WTC11 (cell line): ENCODE results near the gene SMC1B.

ENCODE experiments used
- CTCF ChIP-seq: fragments of 200-600 bp; IDR thresholded peaks from 2 replicates; pipeline ENCODE4 v1.8.0; 2022; ENCODE audit warnings: antibody characterized with exemption
- FOXP4 ChIP-seq: sonication (generic); formaldehyde crosslinking; IDR thresholded peaks from 2 replicates; pipeline ENCODE4 v1.8.0; 2022; ENCODE audit warnings: mild to moderate bottlenecking, missing genetic modification reagents
- SMAD4 ChIP-seq: sonication (generic); formaldehyde crosslinking; IDR thresholded peaks from 2 replicates; pipeline ENCODE4 v1.8.0; 2022; ENCODE audit warnings: mild to moderate bottlenecking, missing genetic modification reagents
- SP1 ChIP-seq: sonication (generic); formaldehyde crosslinking; conservative IDR thresholded peaks from 2 replicates; pipeline ENCODE4 v1.8.1; 2022; ENCODE audit warnings: missing genetic modification reagents
- TCF7 ChIP-seq: sonication (generic); formaldehyde crosslinking; IDR thresholded peaks from 2 replicates; pipeline ENCODE4 v1.8.0; 2022; ENCODE audit warnings: mild to moderate bottlenecking, low read depth, missing genetic modification reagents, moderate library complexity
- USF2 ChIP-seq: sonication (generic); formaldehyde crosslinking; IDR thresholded peaks from 2 replicates; pipeline ENCODE4 v1.8.1; 2023; ENCODE audit warnings: mild to moderate bottlenecking, missing genetic modification reagents, moderate library complexity
- ZNF423 ChIP-seq: fragments of 250-450 bp; sonication (Bioruptor Pico); IDR thresholded peaks from 2 replicates; pipeline ENCODE4 v2.1.2; 2022; ENCODE audit warnings: mild to moderate bottlenecking, moderate library complexity
- ZNF512 ChIP-seq: sonication (generic); formaldehyde crosslinking; IDR thresholded peaks from 2 replicates; pipeline ENCODE4 v1.8.1; 2022; ENCODE audit warnings: missing genetic modification reagents, borderline replicate concordance

GRCh38 chr22:45308391-45308956, 104.9 kb downstream of the SMC1B start:
- TF ChIP-seq TCF7 (CRISPR knock-in tag): no peak
- no peak for TF ChIP-seq CTCF
- TF ChIP-seq ZNF423: no peak
- TF ChIP-seq ZNF512 (CRISPR knock-in tag): no peak
- TF ChIP-seq SP1 (CRISPR knock-in tag): no peak
- TF ChIP-seq SMAD4 (CRISPR knock-in tag): no peak
- no peak for TF ChIP-seq USF2 (CRISPR knock-in tag)
- TF ChIP-seq FOXP4 (CRISPR knock-in tag): no peak
